Progenitor cell of endocrine pancreas (in vitro differentiated cells): ENCODE data around the gene ANO6. TPM values are rescaled to one million over a fixed set of nuclear protein-coding genes. Genes with fewer than 3 reads are reported as not detected.
"Not testable (repeated sequence)": the region's sequence is repeated elsewhere in the genome, so short reads cannot be mapped to it uniquely, and the experiment has no call there.

Source experiments
- DNase-seq: peaks from one replicate; pipeline ENCODE4 v3.0.0; 2021; ENCODE audit warnings: low spot score; ENCODE audit not compliant: unreplicated experiment
- H3K27ac Mint-ChIP-seq: 2 replicates; pipeline ENCODE4 v1.8.0; 2021; ENCODE audit warnings: mild to moderate bottlenecking, moderate library complexity, mixed read lengths
- H3K27me3 Mint-ChIP-seq: 2 replicates; pipeline ENCODE4 v1.8.0; 2021; ENCODE audit warnings: mixed read lengths
- H3K36me3 Mint-ChIP-seq: 2 replicates; pipeline ENCODE4 v1.8.0; 2022; ENCODE audit warnings: mixed read lengths; ENCODE audit not compliant: insufficient read depth
- H3K4me1 Mint-ChIP-seq: 2 replicates; pipeline ENCODE4 v1.8.0; 2021; ENCODE audit warnings: low read depth, mixed read lengths
- H3K4me3 Mint-ChIP-seq: 2 replicates; pipeline ENCODE4 v1.8.0; 2021; ENCODE audit warnings: low read depth, mild to moderate bottlenecking, moderate library complexity, mixed read lengths
- H3K9me3 Mint-ChIP-seq: 2 replicates; pipeline ENCODE4 v1.8.0; 2021; ENCODE audit warnings: low read depth, mixed read lengths
- total RNA-seq: library from RNA; stranded (reverse); gene quantifications from 2 replicates; pipeline ENCODE4 v1.2.1, GENCODE V29; 2021
- TF ChIP-seq, protein P1 (sequence below): fragments of 200-600 bp; sonication (generic); IDR thresholded peaks from one replicate; pipeline ENCODE4 v1.5.0; 2021; ENCODE audit warnings: antibody characterized with exemption, mild to moderate bottlenecking; ENCODE audit not compliant: unreplicated experiment

Gene ANO6
- total RNA-seq, 1 donor from 2014 or later, result 39.2 TPM

GRCh38 chr12:45260104-45260815 is 44.4 kb downstream of the ANO6 start:
- Mint-ChIP-seq H3K27me3 (no peaks in the 10 kb centered on the region), H3K4me3 (peak overlapping the region; percentile 9)

DNA sequence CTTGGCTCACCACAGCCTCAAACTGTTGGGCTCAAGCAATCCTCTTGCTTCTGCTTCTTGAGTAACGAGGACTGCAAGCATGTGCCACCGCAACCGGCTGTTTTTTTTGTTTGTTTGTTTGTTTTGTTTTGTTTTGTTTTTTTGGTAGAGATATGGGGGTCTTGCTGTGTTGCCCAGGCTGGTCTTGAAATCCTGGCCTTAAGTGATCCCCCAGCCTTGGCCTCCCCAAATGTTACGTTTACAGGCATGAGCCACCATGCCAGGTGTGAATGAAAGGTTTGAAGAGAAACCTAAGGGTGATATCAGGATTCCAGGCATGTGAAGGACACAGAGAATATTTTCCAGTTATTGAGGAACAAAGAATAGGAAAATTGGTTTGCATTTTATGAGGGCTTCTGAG is 45.0 kb downstream of the ANO6 start:
- H3K36me3 Mint-ChIP-seq, result no peaks in the 10 kb centered on the region

More at GRCh38 chr12:45260104-45260815, 44.4 kb downstream of the ANO6 start:
- H3K9me3 Mint-ChIP-seq, result no peaks in the 10 kb centered on the region
- DNase-seq, result no peak
- TF ChIP-seq, protein P1, sequence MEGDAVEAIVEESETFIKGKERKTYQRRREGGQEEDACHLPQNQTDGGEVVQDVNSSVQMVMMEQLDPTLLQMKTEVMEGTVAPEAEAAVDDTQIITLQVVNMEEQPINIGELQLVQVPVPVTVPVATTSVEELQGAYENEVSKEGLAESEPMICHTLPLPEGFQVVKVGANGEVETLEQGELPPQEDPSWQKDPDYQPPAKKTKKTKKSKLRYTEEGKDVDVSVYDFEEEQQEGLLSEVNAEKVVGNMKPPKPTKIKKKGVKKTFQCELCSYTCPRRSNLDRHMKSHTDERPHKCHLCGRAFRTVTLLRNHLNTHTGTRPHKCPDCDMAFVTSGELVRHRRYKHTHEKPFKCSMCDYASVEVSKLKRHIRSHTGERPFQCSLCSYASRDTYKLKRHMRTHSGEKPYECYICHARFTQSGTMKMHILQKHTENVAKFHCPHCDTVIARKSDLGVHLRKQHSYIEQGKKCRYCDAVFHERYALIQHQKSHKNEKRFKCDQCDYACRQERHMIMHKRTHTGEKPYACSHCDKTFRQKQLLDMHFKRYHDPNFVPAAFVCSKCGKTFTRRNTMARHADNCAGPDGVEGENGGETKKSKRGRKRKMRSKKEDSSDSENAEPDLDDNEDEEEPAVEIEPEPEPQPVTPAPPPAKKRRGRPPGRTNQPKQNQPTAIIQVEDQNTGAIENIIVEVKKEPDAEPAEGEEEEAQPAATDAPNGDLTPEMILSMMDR, result no peak
- peak overlapping the region; percentile 70 for H3K27ac Mint-ChIP-seq
- H3K4me1 Mint-ChIP-seq, result peaks cover 45% of the 10 kb centered on the region
- H3K36me3 Mint-ChIP-seq, result no peaks in the 10 kb centered on the region

GRCh38 chr12:45262185-45262584 is 46.3 kb downstream of the ANO6 start:
- H3K9me3 Mint-ChIP-seq, H3K4me3 Mint-ChIP-seq, H3K36me3 Mint-ChIP-seq, DNase-seq, H3K27me3 Mint-ChIP-seq, H3K27ac Mint-ChIP-seq: not testable (repeated sequence)
- H3K4me1 Mint-ChIP-seq, result peaks cover 47% of the 10 kb centered on the region

More for the DNA sequence above, 45.0 kb downstream of the ANO6 start:
- Mint-ChIP-seq H3K27ac (no peak overlapping the region), H3K9me3 (no peaks in the 10 kb centered on the region), H3K27me3 (no peaks in the 10 kb centered on the region), H3K4me3 (no peak overlapping the region), H3K4me1 (peaks cover 47% of the 10 kb centered on the region)
- no peak for DNase-seq
- TF ChIP-seq, protein P1, result no peak

- H3K4me3 Mint-ChIP-seq, result no peak overlapping the region
- H3K27me3 Mint-ChIP-seq, result no peaks in the 10 kb centered on the region
- peaks cover 46% of the 10 kb centered on the region for H3K4me1 Mint-ChIP-seq
- H3K9me3 Mint-ChIP-seq, result no peaks in the 10 kb centered on the region
- TF ChIP-seq, protein P1, result no peak
- no peaks in the 10 kb centered on the region for H3K36me3 Mint-ChIP-seq
- peak overlapping the region; percentile 17 for H3K27ac Mint-ChIP-seq
- DNase-seq, result no peak
These were observed 47.7 kb downstream of the ANO6 start for GRCh38 chr12:45263587-45263986.

GRCh38 chr12:45268672-45269411 is 52.9 kb downstream of the ANO6 start:
- Mint-ChIP-seq H3K36me3 (peaks cover 2% of the 10 kb centered on the region), H3K4me1 (peaks cover 32% of the 10 kb centered on the region), H3K27ac (peak overlapping the region; percentile 63), H3K9me3 (no peaks in the 10 kb centered on the region), H3K27me3 (no peaks in the 10 kb centered on the region), H3K4me3 (no peak overlapping the region)
- TF ChIP-seq, protein P1, result peak; percentile 58
- DNase-seq, result no peak
